ENCODE measurements around the gene CD300C.
"Not testable (repeated sequence)": the region's sequence is repeated elsewhere in the genome, so short reads cannot be mapped to it uniquely, and the experiment has no call there.

The CD300C gene

DNA sequence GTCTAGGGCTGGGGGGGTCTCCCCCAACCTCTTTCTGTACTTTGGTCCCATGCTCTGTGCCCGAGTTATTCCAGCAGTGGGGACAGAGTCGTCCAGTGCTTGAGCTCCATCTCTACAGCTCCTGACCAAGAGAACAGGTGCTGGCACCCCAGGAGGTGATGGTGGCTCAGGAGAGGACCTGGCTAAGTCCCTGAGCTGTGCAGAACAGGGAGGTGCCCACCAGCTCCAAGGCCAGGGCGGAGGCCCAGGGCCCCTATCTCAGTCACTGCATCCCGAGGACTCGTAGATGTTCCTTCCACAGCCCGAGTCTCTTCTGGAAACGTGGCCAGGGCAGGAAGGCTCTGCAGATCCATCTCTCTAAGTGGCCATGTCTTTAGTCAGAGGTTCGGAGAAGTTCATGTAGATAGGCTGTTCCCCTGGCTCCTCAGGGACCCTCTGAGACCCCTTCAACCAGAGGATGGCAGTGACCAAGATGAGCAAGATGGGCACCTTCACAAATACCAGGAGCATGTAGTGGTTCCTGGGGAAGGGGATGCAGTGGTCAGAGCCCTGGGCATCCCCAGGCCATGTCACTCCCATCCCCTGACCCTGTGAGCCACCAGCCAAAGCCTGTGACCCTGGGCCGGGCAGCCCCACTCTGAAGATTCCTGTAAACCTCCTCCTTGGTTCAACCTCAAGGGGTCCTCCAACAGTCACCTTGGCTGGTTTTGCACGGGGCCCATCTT is 23.4 kb downstream of the CD300C start:
- no peaks in the 10 kb centered on the region for H3K27me3 ChIP-seq (replicated peaks in 2 of 5; ENCODE audit: control insufficient read depth in 4 of 5, insufficient read depth in 5 of 5, low read length in 4 of 5)
- no peak overlapping the region for H3K4me3 ChIP-seq (ENCODE audit: control insufficient read depth in 1 of 7, extremely low read depth in 1 of 7, insufficient read depth in 4 of 7, low read depth in 2 of 7, low read length in 6 of 7)
- H3K9me3 ChIP-seq (ENCODE audit: control extremely low read depth in 1 of 5, control insufficient read depth in 4 of 5, insufficient read depth in 2 of 5, low read depth in 1 of 5, low read length in 4 of 5): peaks cover 0 to 18% (median 3%) of the 10 kb centered on the region in 5 experiments
- POLR2A ChIA-PET: no interaction called here
- H3K27ac ChIP-seq (ENCODE audit: insufficient read depth in 1 of 2, low read depth in 1 of 2, low read length in 2 of 2, poor library complexity in 1 of 2, severe bottlenecking in 2 of 2): no peak overlapping the region
- CTCF ChIA-PET: interaction anchor here (0.9 to 2.9 kb wide), 5 partner anchors 8 to 65 kb away, joined by 3 to 13 read pairs (median 3); no protein-coding TSS in a partner anchor
- peaks cover 0 to 43% (median 39%) of the 10 kb centered on the region in 4 experiments for H3K4me1 ChIP-seq (ENCODE audit: control extremely low read depth in 1 of 4, control insufficient read depth in 4 of 4, insufficient read depth in 4 of 4, low read length in 3 of 4)
- no peak for DNase-seq
- WGBS (ENCODE audit: insufficient coverage): 97% methylated on average over 9 of the region's 10 CpGs
- H3K36me3 ChIP-seq (ENCODE audit: control insufficient read depth in 4 of 4, insufficient read depth in 4 of 4, low read length in 3 of 4): no peaks in the 10 kb centered on the region

DNA sequence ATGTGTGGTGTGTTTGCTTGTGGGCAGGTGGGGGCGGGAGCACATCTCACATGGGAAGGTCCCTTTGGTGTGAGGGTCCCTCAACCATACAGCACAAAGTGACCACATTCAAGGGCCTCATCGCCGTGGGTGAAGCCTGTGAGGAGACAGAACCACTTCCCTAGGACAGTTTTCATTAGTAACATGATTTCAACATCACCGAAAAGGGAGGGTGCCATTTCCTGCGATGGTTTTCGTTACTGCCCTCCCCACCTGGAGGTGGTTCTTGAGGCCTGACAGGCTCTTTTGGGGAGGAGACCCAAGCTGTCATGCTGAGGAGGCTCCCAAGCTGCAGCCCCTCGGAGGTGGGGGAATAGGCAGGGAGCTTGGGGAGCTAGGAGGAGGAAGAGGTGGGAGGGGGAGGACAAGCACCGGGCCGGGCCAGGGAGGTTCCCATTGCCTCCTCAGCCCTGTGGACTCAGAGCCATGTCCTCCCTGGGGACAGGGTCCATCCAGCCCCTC is 24.2 kb downstream of the CD300C start:
- peaks cover 0 to 43% (median 40%) of the 10 kb centered on the region in 4 experiments for H3K4me1 ChIP-seq (ENCODE audit: control extremely low read depth in 1 of 4, control insufficient read depth in 4 of 4, insufficient read depth in 4 of 4, low read length in 3 of 4)
- H3K27me3 ChIP-seq (replicated peaks in 2 of 5; ENCODE audit: control insufficient read depth in 4 of 5, insufficient read depth in 5 of 5, low read length in 4 of 5): no peaks in the 10 kb centered on the region
- H3K9me3 ChIP-seq (ENCODE audit: control extremely low read depth in 1 of 5, control insufficient read depth in 4 of 5, insufficient read depth in 2 of 5, low read depth in 1 of 5, low read length in 4 of 5): peaks cover 0 to 18% (median 3%) of the 10 kb centered on the region in 5 experiments
- ChIA-PET POLR2A (no interaction called here), CTCF (interaction anchor here (0.9 to 2.9 kb wide), 5 partner anchors 9 to 67 kb away, joined by 3 to 13 read pairs (median 3); no protein-coding TSS in a partner anchor)
- H3K4me3 ChIP-seq (ENCODE audit: control insufficient read depth in 1 of 7, extremely low read depth in 1 of 7, insufficient read depth in 4 of 7, low read depth in 2 of 7, low read length in 6 of 7): peak overlapping the region in 1 of 7 experiments; percentile 4
- H3K36me3 ChIP-seq (ENCODE audit: control insufficient read depth in 4 of 4, insufficient read depth in 4 of 4, low read length in 3 of 4): no peaks in the 10 kb centered on the region
- 4% methylated on average over 5 of the region's 9 CpGs for WGBS (ENCODE audit: insufficient coverage)
- DNase-seq: peak; percentile 50 to 78 (median 76)
- no peak overlapping the region for H3K27ac ChIP-seq (ENCODE audit: insufficient read depth in 1 of 2, low read depth in 1 of 2, low read length in 2 of 2, poor library complexity in 1 of 2, severe bottlenecking in 2 of 2)

- WGBS (ENCODE audit: insufficient coverage): 97% methylated on average over 18 of the region's 21 CpGs
- no peak overlapping the region for H3K27ac ChIP-seq (ENCODE audit: insufficient read depth in 1 of 2, low read depth in 1 of 2, low read length in 2 of 2, poor library complexity in 1 of 2, severe bottlenecking in 2 of 2)
- no peaks in the 10 kb centered on the region for H3K36me3 ChIP-seq (ENCODE audit: control insufficient read depth in 4 of 4, insufficient read depth in 4 of 4, low read length in 3 of 4)
- H3K9me3 ChIP-seq (ENCODE audit: control extremely low read depth in 1 of 5, control insufficient read depth in 4 of 5, insufficient read depth in 2 of 5, low read depth in 1 of 5, low read length in 4 of 5): peaks cover 0 to 18% (median 3%) of the 10 kb centered on the region in 5 experiments
- CTCF ChIA-PET: interaction anchor here (0.7 to 2.9 kb wide), 10 partner anchors 9 to 321 kb away, joined by 3 to 13 read pairs (median 4); partner anchors contain the start of gene BTBD17
- H3K4me1 ChIP-seq (ENCODE audit: control extremely low read depth in 1 of 4, control insufficient read depth in 4 of 4, insufficient read depth in 4 of 4, low read length in 3 of 4): peaks cover 0 to 45% (median 40%) of the 10 kb centered on the region in 4 experiments
- POLR2A ChIA-PET: no interaction called here
- no peaks in the 10 kb centered on the region for H3K27me3 ChIP-seq (replicated peaks in 2 of 5; ENCODE audit: control insufficient read depth in 4 of 5, insufficient read depth in 5 of 5, low read length in 4 of 5)
- peak in 1 of 3 donors; percentile 24 for DNase-seq
- H3K4me3 ChIP-seq (ENCODE audit: control insufficient read depth in 1 of 7, extremely low read depth in 1 of 7, insufficient read depth in 4 of 7, low read depth in 2 of 7, low read length in 6 of 7): peak overlapping the region in 1 of 7 experiments; percentile 5
These were observed 25.0 kb downstream of the CD300C start for GRCh38 chr17:74520790-74521480.

- no peaks in the 10 kb centered on the region for H3K36me3 ChIP-seq (ENCODE audit: control insufficient read depth in 4 of 4, insufficient read depth in 4 of 4, low read length in 3 of 4)
- 0% methylated on average over 2 of the region's 3 CpGs for WGBS (ENCODE audit: insufficient coverage)
- H3K27ac ChIP-seq (ENCODE audit: insufficient read depth in 1 of 2, low read depth in 1 of 2, low read length in 2 of 2, poor library complexity in 1 of 2, severe bottlenecking in 2 of 2): no peak overlapping the region
- ChIA-PET POLR2A (interaction anchor here (0.6 kb wide), 1 partner anchor 179 kb away, joined by 3 read pairs; no protein-coding TSS in a partner anchor), CTCF (interaction anchor here (0.8 to 2.9 kb wide), 7 partner anchors 8 to 158 kb away, joined by 3 to 13 read pairs (median 4); partner anchors contain the start of gene BTBD17)
- H3K9me3 ChIP-seq (ENCODE audit: control extremely low read depth in 1 of 5, control insufficient read depth in 4 of 5, insufficient read depth in 2 of 5, low read depth in 1 of 5, low read length in 4 of 5): peaks cover 0 to 18% (median 3%) of the 10 kb centered on the region in 5 experiments
- H3K4me1 ChIP-seq (ENCODE audit: control extremely low read depth in 1 of 4, control insufficient read depth in 4 of 4, insufficient read depth in 4 of 4, low read length in 3 of 4): peaks cover 0 to 54% (median 39%) of the 10 kb centered on the region in 4 experiments
- no peaks in the 10 kb centered on the region for H3K27me3 ChIP-seq (replicated peaks in 2 of 5; ENCODE audit: control insufficient read depth in 4 of 5, insufficient read depth in 5 of 5, low read length in 4 of 5)
- DNase-seq: peak; percentile 75 to 93 (median 91)
- no peak overlapping the region for H3K4me3 ChIP-seq (ENCODE audit: control insufficient read depth in 1 of 7, extremely low read depth in 1 of 7, insufficient read depth in 4 of 7, low read depth in 2 of 7, low read length in 6 of 7)
These were observed 25.9 kb downstream of the CD300C start for GRCh38 chr17:74520016-74520434.

DNA sequence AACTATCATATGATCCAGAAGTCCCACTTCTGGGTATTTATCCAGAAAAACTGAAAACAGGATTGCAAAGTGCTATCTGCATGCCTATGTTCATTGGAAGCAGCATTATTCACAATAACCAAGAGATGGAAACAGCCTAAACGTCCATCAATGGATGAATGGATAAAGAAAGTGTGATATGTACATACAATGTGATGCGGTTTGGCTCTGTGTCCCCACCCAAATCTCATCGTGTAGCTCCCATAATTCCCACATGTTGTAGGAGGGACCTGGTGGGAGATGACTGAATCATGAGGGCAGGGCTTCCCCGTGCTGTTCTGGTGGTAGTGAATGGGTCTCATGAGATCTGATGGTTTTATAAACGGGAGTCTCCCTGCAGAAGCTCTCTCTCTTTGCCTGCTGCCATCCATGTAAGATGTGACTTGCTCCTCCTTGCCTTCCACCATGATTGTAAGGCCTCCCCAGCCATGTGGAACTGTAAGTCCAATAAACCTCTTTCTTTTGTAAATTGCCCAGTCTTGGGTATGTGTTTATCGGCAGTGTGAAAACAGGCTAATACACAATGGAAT is 27.4 kb downstream of the CD300C start:
- DNase-seq; H3K4me3 ChIP-seq (ENCODE audit: control insufficient read depth in 1 of 7, extremely low read depth in 1 of 7, insufficient read depth in 4 of 7, low read depth in 2 of 7, low read length in 6 of 7); H3K27me3 ChIP-seq (replicated peaks in 2 of 5; ENCODE audit: control insufficient read depth in 4 of 5, insufficient read depth in 5 of 5, low read length in 4 of 5); POLR2A ChIA-PET; H3K36me3 ChIP-seq (ENCODE audit: control insufficient read depth in 4 of 4, insufficient read depth in 4 of 4, low read length in 3 of 4); H3K27ac ChIP-seq (ENCODE audit: insufficient read depth in 1 of 2, low read depth in 1 of 2, low read length in 2 of 2, poor library complexity in 1 of 2, severe bottlenecking in 2 of 2): not testable (repeated sequence)
- Histone ChIP-seq H3K9me3 (ENCODE audit: control extremely low read depth in 1 of 5, control insufficient read depth in 4 of 5, insufficient read depth in 2 of 5, low read depth in 1 of 5, low read length in 4 of 5) (peaks cover 0 to 16% (median 3%) of the 10 kb centered on the region in 5 experiments), H3K4me1 (ENCODE audit: control extremely low read depth in 1 of 4, control insufficient read depth in 4 of 4, insufficient read depth in 4 of 4, low read length in 3 of 4) (peaks cover 0 to 48% (median 36%) of the 10 kb centered on the region in 4 experiments)
- 100% methylated on average over 1 of the region's 6 CpGs for WGBS (ENCODE audit: insufficient coverage)
- CTCF ChIA-PET: interaction anchor here (1.0 to 2.9 kb wide), 6 partner anchors 8 to 158 kb away, joined by 3 to 10 read pairs (median 3); no protein-coding TSS in a partner anchor

GRCh38 chr17:74516561-74517328 is 29.2 kb downstream of the CD300C start:
- no peak overlapping the region for H3K4me3 ChIP-seq (ENCODE audit: control insufficient read depth in 1 of 7, extremely low read depth in 1 of 7, insufficient read depth in 4 of 7, low read depth in 2 of 7, low read length in 6 of 7)
- peaks cover 0 to 6% (median 0%) of the 10 kb centered on the region in 5 experiments for H3K9me3 ChIP-seq (ENCODE audit: control extremely low read depth in 1 of 5, control insufficient read depth in 4 of 5, insufficient read depth in 2 of 5, low read depth in 1 of 5, low read length in 4 of 5)
- DNase-seq: no peak
- ChIA-PET CTCF (interaction anchor here (1.3 kb wide), 1 partner anchor 23 kb away, joined by 3 read pairs; no protein-coding TSS in a partner anchor), POLR2A (interaction anchor here (0.6 to 0.7 kb wide), 2 partner anchors 43 to 53 kb away, joined by 3 read pairs; no protein-coding TSS in a partner anchor)
- 85% methylated on average over 3 of the region's 3 CpGs for whole genome bisulfite sequencing (ENCODE audit: insufficient coverage)
- H3K27ac ChIP-seq (ENCODE audit: insufficient read depth in 1 of 2, low read depth in 1 of 2, low read length in 2 of 2, poor library complexity in 1 of 2, severe bottlenecking in 2 of 2): no peak overlapping the region
- no peaks in the 10 kb centered on the region for H3K36me3 ChIP-seq (ENCODE audit: control insufficient read depth in 4 of 4, insufficient read depth in 4 of 4, low read length in 3 of 4)
- no peaks in the 10 kb centered on the region for H3K27me3 ChIP-seq (replicated peaks in 2 of 5; ENCODE audit: control insufficient read depth in 4 of 5, insufficient read depth in 5 of 5, low read length in 4 of 5)
- H3K4me1 ChIP-seq (ENCODE audit: control extremely low read depth in 1 of 4, control insufficient read depth in 4 of 4, insufficient read depth in 4 of 4, low read length in 3 of 4): peaks cover 0 to 52% (median 42%) of the 10 kb centered on the region in 4 experiments
